NCI-H2107 (cell line): ENCODE measurements around the gene TAF1C.
A peak's percentile ranks its signal among the peaks of the same experiment; 100 is the strongest.
"Not testable (repeated sequence)": the region's sequence is repeated elsewhere in the genome, so short reads cannot be mapped to it uniquely, and the experiment has no call there.

Experiments used
- DNase-seq: peaks from one replicate; lab custom pipeline; 2025; lab: John Stamatoyannopoulos, UW

TAF1C gene, protein sequence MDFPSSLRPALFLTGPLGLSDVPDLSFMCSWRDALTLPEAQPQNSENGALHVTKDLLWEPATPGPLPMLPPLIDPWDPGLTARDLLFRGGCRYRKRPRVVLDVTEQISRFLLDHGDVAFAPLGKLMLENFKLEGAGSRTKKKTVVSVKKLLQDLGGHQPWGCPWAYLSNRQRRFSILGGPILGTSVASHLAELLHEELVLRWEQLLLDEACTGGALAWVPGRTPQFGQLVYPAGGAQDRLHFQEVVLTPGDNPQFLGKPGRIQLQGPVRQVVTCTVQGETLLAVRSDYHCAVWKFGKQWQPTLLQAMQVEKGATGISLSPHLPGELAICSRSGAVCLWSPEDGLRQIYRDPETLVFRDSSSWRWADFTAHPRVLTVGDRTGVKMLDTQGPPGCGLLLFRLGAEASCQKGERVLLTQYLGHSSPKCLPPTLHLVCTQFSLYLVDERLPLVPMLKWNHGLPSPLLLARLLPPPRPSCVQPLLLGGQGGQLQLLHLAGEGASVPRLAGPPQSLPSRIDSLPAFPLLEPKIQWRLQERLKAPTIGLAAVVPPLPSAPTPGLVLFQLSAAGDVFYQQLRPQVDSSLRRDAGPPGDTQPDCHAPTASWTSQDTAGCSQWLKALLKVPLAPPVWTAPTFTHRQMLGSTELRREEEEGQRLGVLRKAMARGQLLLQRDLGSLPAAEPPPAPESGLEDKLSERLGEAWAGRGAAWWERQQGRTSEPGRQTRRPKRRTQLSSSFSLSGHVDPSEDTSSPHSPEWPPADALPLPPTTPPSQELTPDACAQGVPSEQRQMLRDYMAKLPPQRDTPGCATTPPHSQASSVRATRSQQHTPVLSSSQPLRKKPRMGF

DNA sequence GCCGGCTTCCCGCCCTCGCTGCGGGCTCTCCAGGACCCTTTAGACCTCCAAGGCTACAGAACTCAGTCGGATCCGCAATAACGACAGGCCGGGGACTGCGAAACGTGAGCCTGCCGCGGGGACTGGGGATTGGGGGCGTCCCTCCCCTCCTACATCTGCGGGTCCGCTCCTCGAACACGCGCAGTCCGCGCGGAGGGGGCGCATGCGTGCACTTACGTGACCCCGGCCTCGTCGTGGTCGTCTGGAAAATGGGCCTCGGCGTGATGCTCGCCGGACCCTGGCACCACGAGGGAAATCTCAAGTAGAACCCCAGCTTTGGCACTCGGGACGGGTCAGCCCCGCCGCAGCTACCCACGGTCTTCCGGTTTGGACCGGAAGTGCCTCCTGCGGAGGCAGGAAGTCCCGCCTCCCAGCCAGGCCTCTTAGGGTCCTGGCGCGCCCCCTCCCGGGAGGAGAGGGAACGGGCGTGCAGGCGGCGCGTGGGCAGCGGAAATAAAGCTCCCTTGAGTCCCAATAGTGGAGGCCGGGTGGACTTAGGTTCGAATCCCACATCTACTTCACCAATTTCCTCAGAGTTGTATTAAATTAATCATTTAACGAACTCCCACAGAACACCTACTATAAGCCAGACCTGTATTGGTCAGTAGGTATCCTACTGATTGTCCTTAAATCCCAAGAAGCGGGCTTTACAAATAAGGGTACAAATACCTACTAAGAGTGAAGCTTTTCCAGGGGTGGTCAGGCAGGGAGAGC lies at the start of gene TAF1C:
TAF1C (minus strand) TSS at position 373 of the 753 bp plus-strand sequence. CDS start 2,069 bp downstream, outside the sequence.
- DNase-seq, result peak; percentile 83

DNA sequence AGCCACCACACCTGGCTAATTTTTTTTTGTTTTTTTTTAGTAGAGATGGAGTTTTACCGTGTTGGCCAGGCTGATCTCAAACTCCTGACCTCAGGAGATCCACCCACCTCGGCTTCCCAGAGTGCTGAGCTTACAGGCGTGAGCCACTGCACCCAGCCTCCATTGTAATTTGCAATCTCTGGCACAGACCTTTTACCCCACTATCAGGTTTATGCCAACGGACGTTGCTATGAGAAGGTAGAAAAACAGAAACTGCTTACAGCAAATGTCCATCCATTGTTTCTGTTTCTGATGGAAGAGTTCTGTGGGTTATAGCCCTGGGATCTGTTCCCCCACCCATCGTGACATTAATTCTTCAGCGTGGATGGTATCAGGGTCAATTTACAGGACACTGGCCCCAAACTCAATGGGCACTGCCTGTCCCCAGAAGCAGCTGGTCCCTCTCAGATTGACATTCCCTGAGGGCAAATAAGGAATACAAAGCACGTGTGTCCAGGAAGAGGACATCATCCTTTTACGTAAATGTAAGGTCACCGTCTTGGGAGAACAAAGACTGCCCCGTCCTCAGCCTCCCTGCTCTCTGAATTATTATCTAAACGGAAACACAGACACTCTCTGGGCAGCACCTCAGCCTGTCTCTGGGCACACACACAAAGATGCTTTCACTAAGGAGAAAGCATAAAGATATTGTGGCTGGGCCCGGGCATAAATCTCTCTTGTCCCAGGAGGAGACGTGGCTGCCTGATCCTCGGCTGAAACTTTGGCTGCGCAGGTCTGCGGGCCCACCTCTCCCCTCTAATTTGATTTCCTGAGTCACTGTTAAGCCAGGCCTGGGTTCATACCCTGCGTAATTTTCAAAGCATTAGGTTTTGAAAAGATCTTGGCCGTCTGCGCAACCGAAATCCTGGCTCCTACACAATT lies 47.7 kb upstream of the TAF1C start:
- no peak for DNase-seq

DNA sequence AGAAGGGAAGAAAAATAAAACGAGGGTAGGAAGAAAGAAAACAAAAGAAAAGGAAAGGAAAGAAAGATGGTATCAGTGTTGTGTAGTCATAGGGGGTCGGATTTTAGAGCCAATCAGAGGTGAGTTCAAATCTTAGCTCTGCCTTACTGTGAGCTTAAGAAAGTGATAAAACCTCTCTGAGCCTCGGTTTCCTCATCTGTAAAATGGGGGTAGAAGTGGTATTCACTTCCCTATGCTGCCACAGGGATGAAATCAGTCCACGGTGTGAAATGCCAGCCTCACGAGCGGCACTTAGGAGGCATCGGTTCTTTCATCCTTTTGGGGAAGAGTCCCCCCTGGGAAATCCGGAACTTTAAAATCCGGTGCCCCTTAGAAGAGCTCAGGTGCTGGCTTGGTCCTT lies 46.9 kb upstream of the TAF1C start:
- DNase-seq, result no peak

DNA sequence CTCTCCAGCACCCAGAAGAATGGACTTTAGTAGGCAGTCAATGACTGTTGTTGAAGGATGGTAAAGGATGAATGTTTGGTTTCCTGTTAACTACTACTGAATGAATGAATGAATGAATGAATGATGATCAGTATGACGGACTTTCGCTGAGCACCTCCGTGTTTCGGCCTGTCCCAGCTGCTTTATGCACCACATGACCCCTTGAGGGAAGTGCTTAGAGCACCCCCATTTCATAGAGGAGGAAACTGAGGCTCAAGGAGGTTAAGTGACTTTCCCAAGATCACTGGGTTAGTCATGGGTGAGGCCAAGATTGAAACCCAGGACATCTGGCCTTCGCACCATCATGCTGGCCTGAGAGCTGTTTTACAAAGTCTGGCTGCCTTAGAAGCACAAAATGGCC lies 46.1 kb upstream of the TAF1C start:
- no peak for DNase-seq

DNA sequence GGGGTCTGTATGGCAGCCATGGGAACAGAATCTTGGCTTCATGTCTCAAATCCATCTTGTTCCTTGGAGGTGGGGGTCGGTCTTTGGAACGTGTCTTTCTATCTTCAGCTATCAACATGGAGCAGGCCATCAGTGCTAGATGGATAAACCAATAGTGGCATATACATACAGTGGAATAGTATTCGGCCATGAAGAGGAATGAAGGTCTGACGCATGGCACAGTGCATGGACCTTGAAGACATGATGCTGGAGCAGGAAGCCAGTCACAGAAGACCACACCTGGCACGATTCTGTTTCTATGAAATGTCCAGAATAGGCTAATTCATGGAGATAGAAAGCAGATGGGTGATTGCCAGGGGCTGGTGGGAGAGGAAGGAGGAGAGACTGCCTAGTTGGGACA lies 45.2 kb upstream of the TAF1C start:
- DNase-seq, result no peak

DNA sequence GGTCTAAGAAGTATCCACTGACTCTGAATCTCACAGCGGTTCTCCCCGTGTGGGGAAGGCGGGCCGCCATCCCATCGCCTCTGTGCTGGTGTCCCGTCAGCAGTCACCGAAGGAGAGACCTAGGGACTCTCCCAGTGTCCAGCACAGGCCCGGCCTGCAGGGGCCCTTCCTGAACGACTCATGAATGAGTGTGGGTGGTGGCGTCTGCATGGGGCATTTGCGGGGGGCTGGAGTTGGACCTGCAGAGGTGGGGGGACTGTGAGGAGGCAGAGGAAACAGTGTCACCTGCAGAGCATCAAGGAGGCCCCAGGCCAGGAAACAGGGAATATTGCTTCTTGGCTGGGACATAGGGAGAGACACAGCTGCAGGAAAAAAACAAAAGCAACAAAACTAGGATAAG lies 42.6 kb upstream of the TAF1C start:
- DNase-seq, result no peak

DNA sequence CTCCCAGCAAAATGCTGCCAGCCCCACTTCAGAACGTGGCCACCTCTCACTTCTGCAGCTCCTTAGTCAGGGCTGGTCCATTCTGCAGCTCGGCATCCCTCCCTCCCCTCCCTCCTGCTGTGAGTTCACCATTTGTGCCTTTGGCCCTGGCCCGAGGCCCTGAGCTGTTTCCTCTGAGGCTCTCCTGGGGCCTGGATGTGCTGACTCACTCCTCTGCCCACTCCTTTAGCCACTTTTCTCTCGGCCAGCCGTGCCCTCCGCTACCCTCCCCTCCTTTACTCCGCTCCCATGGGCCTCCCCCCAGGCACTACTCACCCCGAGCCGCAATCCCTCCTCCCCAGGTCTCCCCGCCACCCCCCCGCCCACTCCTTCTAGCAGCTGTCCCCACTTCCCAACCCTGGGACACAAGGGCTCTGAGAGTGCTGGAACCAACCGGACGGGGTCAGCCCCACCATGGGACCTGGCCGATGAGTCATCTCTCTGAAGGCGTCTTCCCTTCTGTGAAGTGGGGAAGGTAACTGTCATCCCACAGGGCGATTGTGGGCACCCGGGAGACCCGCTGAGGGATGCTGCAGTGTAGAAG lies 41.5 kb upstream of the TAF1C start:
- no peak for DNase-seq

DNA sequence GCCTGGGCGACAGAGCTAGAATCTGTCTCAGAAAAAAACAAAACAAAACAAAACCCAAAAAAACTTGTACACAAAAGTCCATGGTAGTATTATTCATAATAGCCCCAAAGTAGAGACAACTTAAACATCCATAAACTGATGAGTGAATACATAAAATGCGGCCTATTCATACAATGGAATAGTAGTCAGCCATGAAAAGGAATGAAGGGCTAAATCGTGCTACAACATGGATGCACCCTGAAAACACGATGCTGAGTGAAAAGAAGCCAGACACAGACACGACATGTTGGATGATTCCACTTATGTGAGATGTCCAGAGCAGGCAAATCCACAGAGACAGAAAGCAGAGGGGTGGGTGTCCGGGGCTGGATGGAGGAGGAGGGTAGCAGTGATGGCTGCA lies 40.7 kb upstream of the TAF1C start:
- DNase-seq, result no peak

DNA sequence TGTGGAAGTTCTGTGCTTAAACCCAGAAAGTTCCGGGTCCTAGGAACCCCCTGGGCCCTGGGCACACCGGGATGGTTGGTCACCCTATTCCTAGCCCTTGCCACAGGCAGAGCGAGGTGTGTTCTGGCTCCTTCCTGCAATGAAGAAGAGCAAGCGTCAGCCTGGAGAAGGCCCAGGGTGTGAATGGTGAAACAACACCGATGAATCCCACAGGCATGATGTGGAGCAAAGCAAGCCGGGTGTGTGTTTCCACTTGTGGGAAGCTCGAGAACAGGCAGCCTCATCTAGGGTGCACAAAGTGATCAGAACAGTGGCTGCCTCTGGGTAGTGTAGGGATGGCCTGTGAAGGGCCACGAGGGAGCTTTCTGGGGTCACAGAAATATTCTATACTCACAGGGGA lies 39.2 kb upstream of the TAF1C start:
- no peak for DNase-seq

DNA sequence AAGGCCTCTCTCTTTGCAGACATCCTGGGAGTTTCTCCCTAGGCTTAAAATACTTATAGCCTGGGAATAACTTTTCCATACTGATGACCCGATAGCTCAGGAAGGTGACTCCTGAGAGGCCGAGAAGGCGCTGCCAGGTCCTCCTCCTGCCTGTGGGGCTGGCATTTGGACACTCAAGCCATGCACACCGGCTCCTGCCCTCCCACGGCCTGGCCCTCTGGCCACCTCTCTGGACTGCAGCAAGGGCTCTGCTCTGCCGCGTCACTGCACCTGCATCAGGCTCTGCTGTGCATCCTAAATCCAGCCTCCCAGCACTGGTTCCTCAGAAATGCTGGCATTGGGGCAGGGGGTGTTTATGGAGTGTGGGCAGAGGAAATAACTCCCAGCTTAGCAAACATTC lies 38.7 kb upstream of the TAF1C start:
- no peak for DNase-seq

DNA sequence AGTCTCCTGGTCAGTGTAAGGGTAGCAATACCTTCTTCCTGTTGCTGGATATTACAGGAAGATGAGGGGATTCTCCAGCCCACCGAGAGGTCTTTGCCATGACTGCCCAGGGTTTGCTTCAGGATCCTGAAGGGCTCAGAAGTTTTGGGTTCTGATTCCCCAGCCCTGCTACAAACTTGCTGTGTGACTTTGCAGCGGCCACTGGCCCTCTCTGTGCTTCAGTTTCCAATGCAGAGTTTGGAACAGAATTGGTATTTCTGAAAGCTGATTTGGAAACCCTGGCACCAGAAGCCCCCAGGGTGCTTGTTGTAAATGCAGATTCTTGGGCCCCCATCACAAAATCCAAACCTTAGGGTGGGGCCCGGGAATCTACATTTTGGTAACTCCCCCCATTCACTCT lies 38.3 kb upstream of the TAF1C start:
- DNase-seq, result no peak

DNA sequence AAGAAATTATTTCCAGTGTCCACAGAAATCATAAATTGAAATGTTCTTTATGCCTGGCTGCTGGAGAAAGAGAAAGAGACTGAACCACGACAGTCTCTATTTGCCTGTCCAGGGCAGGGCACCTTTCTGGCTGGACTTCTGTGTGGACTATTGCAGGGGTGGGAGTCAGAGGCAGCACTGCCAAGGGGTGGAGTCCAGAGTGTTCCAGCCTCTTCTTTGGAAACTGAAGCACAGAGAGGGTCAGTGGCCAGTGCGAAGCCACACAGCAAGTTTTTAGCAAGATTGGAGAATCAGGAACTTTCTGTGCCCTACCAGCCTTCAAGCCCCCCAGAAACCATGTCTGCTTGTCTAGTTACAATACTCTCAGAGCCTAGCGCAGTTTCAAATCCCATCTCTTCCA lies 37.7 kb upstream of the TAF1C start:
- no peak for DNase-seq

DNA sequence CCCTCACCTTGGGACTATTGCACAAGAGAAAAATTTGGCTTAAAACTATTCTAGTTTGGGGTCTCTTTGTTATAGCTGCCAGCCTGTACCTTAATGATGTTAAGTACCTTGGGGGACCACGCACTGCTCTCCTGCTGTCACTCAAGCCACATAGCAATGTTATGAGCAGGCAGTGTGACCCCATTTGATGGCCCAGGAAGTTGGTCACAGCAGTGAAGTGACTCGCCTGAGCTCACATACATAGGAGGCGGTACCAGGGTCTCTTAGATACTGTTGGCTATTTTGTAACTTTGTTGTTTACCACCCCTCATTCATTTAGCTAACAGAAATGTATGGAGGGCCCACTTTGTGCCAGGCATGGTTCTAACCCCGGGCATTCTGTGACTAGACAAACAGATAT lies 36.6 kb upstream of the TAF1C start:
- DNase-seq, result no peak

DNA sequence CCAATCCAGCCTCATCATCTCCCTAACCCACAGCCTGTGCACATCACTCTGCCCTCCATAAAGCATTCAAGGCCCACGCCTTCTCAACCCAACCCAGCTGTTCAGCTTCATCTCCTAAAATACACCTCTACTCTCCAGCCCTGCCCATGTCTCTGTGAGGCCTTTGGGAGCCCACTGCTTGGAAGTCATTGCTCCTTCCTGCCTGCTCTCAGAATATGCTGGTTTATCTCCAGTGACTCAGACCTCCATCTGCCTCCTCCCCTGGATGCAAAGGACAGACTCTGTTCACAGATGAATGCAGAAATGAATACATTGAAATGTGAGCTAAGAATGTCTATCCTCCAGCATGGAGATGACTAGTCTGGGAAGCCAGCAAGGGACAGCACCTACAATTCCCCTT lies 34.0 kb upstream of the TAF1C start:
- no peak for DNase-seq

DNA sequence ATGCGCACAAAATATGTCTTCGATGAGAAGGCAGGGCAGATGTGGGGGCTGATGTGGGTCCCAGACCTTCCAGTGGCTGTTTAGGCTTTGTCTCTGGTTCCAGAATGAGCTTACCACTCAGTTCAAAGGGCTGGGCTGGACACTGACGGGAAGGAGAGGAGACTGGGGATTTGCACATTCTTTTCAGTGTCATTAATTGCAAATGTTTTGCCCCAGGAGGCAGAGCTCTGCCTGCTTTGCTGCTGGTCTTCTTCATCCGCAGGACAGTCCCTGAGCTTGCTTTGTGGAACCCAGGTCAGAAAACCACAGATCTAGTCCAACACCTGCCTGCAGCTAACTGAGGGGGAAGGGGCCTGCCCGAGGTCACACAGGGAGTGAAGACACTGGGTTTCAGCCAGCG lies 32.1 kb upstream of the TAF1C start:
- no peak for DNase-seq

DNA sequence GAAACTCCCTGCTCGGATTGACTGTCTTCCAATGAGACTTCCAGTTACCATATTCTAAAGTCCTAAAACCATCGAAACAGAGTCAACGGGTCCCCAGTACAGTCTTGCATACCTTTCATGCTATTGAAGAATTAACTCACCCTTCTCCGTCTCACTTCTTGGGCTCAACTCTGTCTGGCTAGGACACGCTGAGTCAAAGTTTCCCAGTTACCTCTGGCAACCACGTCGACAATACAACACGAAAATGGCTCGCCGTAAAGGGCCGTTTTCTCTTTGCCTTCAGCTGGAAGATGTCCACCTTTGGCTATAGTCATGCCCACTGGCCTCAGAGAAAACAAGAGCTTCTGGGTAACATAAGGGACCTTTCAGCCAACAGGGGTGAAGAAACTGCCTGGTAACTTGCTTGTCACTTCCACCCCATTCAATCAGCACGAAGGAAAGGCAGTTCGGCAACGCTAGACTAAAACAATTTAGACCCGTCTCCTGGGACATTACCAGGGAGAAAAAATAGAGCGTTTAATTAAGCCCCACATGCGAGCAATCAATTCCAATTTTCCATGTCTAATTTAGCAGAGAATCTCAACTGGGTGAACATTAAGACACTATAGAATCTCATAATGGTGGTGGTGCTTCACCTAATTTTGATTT lies 31.4 kb upstream of the TAF1C start:
- no peak for DNase-seq

DNA sequence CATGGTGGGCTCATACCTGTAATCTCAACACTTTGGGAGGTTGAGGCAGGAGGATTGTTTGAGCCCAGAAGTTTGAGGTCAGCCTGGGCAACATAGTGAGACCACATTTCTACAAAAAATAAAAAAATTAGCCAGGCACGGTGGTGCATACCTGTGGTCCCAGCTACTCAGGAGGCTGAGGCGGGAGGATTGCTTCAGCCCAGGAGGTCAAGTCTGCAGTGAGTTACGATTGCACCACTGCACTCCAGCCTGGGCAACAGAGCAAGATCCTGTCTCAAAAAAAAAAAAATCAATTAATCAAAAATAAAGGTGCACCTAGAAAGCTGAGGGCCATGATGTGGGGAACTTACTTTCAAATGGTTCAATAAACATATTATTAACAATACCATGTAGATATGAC lies 29.3 kb upstream of the TAF1C start:
- DNase-seq, result not testable (repeated sequence)

DNA sequence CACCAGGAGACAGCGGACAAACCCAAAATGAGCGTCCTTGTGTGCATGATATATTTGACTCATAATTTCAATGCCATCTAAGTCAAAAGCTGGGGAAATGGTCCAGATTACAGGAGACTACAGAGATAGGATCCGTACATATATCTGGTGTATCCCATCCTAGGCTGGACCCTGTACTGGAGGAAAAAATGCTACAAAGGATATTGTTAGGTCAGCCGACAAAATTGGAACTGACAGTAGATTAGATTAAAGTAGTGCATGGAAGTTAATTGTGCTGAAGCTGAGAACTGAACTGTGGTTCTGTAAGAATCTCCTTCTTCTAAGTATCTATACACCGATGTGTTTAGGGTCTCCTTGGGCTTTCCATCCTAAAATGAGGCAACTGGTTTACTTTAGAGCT lies 28.7 kb upstream of the TAF1C start:
- DNase-seq, result no peak

DNA sequence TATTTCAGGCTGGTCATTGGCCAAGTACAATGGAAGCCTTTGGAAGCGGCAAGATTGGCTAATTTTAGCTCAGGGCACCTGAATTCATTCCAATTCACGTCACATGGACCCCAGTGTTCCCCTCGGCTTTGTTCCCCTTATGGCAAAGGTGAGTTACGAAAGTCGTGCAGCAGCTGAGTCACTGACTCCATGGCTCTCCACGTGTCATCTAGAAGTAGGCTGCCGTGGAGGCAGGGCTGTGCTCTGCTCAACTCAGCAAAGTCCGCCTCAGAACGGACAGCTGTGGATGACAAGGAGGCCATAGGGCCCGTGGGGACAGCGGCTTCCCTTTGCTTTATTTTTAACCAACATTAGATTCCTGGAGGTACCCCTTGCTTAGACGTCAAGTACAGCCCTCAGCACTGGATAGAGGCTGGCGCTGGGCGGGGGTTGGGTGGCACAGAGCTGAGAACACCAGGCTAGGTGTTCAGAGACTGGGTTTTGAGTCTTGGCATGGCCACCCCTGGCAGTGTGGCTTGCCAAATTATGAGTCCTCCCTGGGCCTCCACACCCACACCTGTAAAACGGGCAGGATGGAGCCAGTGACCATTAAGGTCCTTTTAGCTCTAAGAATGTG lies 27.7 kb upstream of the TAF1C start:
- DNase-seq, result no peak

DNA sequence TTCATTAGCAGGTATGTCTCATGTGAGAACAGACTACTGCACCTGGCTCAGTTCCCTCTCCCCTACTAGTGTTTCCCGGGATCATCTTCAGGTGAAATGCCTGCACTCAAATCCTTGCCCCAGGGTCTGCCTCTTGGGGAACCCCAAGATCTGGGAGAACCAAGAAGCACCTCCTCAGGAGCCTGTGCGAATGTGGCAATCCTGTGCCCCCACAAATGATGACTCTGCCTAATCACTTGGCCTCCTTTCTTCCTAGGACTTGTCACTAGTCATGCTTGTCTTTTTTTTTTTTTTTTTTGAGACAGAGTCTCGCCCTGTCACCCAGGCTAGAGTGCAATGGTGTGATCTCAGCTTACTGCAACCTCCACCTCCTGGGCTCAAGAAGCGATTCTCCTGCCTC lies 25.8 kb upstream of the TAF1C start:
- no peak for DNase-seq
